HG02943 (cell line): Measurements from ENCODE around the gene ETV7.
A peak's percentile ranks its signal among the peaks of the same experiment; 100 is the strongest.
"Not testable (repeated sequence)": the region's sequence is repeated elsewhere in the genome, so short reads cannot be mapped to it uniquely, and the experiment has no call there.

Experiments
- ATAC-seq: cut with Tn5 transposase; IDR thresholded peaks from one replicate; pipeline ENCODE4 v1.9.1; 2021; ENCODE audit warnings: mild to moderate bottlenecking, low read depth, moderate library complexity; ENCODE audit not compliant: unreplicated experiment

Gene ETV7

DNA sequence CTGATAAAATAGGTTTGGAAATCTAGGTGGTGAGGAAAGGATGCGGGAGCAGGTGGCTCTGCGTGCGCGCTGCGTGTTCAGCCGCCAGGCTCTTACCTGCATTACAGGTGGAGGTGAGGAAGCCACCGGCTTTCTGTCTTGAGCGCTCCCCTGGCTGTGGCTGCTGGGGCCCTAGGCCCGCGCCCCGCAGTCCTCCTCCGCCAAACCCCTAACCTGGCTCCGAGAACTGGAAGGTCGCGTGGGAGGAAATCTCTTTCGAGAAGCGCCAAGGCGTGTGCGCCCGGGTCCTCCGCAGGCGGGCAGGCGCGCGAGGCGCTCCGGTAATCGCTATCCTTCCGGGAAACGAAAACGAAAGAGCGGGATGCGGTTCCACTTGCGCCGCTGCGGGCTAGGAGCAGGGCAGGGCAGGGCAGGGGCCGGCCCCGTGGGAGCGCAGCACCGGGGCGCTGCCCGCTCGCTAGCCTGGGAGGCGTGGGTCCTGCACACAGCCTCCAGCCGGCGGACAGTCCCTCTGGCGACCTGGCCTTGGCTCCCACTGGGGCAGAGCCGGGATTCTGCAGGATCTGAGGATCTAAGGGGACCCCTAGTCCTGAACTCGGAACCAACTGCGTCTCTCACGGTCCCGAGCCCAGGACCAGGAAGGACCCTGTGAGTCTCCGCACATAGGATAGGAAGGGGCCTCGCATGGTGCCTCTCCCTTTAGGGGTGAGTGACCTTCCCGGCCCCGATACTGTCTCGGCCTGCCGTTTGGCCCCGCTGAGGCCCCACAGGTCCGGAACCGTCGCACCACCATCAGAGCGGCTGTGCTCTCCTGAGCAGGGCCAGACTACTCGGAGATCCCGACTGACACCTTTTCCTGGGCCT lies at the start of gene ETV7:
ETV7 (minus strand) TSS at position 230 of the 864 bp plus-strand sequence; CDS start at position 102, 128 bp downstream.
- no peak for ATAC-seq

DNA sequence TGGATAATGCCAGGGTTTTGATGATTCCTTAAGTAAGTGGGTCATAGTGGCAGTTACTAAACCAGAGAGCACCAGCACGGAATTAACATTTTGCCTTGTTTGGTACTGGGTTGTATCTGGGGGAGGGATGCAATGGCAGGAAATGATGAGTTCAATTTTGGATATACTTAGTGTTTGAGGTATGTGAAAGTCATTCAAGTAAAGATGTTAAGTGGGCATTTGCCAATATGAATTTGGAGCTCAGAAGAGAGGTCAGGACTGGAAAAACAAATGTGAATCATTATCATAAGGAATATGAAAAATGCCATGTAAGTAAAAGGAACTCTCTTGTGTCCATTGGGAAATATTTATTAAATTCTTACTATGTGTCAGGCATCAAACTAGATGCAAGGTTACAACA lies 49.0 kb upstream of the ETV7 start:
- ATAC-seq: no peak

DNA sequence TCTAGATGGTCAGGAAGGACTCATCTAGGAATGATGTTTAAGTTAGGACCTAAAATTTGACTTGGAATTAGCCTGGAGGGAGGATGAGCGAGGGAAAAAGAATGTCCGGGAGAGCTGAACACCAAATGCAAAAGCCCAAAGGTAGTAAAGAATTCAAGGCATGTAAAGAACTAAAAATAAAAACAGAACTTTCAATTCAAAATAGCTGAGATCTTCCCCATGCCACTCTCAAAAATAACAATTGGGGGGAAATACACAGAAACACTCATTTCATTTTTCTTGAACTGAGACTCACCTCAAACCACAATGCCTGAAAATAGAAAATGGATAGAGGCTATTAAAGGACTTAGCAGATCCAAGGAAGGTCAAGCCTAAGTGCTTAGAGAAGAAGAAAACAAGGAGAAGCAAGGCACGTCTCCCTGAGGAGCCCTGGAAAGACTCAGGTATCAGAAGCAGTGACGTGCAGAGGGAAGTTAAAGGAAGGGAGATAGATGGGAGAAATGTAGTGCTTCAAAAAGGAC lies 44.7 kb upstream of the ETV7 start:
- ATAC-seq: no peak

DNA sequence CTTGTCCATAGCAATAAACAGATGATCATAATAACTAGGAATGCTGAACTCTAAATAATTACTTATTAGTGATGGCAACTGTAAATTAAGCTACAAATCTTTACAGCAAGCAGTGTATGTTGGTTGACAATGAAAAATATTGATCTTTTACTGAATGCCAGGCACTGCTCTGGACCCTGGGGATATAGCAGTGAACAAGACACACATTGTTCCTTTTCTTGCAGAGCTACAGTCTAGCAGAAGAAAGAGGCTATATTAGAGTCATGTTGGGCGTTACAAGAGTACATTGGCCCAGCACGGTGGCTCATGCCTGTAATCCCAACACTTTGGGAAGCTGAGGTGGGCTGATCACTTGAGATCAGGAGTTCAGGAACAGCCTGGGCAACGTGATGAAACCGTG lies 43.7 kb upstream of the ETV7 start:
- ATAC-seq: no peak

DNA sequence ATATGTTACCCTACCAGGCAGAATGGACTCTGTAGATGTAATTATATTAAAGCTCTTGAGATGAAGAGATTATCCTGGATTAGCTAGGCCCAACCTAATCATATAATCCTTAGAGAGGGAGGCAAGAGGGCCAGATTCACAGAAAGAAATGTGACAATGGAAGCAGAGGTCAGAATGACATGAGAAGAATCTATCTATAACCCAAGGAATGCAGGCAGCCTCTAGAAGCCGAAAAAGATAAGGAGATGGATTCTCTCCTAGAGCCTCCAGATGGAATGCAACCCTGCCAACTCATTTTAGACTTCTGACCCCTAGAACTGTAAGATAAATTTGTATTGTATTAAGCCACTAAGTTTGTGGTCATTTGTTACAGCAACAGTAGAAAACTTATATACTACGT lies 42.9 kb upstream of the ETV7 start:
- ATAC-seq: no peak

DNA sequence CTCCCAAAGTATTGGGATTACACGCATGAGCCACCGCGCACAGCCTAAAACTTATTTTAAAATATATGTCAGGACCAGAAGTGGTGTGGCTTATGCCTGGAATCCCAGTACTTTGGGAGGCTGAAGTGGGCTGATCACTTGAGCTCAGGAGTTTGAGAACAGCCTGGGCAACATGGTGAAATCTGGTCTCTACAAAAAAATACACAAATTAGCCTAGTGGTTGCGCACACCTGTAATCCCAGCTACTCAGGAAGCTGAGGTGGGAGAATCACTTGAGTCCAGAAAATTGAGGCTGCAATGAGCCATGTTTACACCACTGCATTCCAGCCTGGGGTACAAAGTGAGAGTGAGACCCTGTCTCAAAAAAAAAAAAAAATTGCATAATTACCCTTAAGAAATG lies 41.4 kb upstream of the ETV7 start:
- ATAC-seq: no peak

DNA sequence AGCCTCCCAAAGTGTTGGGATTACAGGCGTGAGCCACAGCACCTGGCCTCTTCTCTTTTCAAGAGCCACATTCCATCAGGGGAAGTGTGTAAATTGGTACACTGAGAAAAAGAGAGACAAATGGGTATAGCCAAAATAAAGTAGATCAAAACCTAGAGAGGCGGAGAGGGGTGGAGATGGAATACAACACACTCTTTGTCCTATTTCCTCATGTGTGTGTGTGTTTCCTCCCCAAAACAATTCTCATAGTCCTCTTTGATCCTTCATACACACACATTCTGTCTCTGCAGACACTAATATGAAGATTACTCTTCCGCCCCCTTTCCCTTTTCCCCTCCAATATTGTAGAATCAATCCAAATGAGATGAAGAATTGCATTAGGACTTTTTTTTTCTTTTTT lies 39.2 kb upstream of the ETV7 start:
- ATAC-seq: no peak

DNA sequence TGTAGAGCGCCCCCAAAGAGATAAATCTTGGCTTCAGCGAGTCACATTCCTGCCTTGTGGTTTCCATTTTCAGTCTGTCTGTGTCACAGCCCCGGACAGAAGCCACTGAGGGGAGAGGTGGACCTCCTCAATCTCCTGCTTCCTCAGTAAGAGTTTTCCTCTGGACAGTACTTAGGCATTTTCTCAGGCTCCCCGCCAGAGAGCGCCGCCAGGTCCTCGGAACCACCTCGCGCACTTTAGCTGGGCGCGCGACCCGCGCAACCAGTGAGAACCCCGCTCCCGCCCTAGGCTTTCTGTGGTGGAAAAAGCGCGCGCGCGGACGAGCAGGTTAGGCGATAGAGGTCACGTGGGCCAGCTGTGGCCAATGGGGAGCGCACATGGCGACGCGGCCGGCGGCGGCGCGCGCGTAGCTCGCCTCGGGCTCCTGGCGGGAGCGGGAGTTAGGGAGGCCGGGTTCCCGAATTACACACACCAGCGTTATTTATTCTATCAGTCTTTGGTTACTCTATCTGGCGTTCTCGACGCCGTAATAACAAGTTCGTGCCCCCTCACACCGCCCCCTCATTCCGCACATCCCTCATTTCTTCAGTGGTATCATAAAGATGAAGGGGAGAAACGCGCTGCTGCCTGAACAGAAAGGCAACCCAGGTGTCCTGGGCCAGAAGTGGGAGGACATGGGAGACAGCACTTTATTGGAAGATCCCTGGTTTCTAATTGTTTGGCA lies 35.8 kb upstream of the ETV7 start:
- peak; percentile 90 for ATAC-seq

DNA sequence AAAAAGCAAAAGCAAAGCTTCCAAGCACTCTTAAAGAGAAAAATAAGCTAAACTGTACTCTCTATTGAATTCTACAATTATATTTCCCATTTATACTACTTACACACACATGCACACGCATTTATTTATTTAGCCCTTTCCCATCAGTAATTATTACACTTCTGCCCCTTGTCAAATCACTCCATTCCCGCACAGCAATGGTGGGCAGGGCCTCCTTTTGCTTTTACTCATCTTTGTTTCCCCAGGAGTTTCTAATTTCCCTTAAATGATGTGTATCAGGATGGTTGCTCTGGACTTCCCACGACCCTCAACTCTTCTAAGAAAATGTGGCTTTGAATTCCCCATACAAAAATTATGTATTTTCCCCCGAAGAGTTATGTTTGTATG lies 35.2 kb upstream of the ETV7 start:
- no peak for ATAC-seq

DNA sequence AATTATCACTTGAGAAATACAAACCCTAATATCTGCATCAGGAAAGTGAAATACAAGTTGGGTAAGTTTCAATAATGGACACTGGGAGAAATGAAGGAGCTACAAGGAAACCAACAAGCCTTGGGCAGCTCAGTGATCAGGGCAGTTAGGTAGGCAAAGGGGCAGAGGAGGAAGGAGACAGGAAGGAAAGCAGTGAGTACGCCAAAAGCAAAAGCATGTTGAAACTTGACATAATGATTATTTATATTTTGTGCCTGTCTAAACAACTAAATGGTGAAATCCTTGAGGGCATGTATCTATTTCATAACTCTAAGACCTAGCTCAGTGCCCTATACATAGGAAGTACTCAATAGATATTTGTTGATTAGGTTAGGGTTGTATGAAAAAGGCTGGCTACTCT lies 31.8 kb upstream of the ETV7 start:
- no peak for ATAC-seq

DNA sequence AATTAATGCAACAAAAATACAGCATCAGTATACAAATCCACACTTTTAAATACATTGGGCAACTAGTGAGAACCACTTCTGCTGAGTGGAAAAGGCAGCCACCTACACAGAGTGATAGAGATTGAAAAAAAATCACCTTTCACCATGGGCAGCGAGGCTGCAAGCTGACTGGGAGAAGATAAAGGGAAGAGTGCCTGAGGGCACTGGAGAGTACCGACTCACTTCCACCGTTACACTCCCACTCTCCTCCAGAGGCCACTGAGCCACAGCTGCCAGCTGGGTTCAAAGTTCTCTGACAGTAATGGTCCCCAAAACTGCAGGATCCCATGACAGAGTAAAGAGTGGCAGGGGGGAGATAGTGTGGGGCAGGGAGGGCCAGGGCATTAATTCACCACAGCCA lies 31.1 kb upstream of the ETV7 start:
- no peak for ATAC-seq

DNA sequence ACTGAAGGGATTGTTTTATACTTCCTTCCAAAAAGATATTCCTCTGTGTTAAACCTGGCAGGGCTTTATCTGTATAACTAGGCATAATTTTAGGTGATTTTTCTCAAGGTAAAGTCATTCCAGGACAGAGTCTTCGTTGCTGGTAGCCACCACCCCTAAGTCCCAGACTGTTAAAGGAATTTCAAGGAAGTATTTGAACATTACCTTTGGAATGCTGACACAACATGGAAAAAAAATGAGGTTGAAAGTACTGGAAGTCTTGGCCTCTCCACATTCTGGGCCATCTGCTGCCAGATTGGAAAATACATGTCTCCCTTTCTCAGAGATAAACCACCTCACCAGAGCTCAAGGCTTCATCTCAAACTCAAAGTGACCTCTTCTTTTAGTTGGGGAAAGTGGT lies 27.0 kb upstream of the ETV7 start:
- ATAC-seq: no peak

DNA sequence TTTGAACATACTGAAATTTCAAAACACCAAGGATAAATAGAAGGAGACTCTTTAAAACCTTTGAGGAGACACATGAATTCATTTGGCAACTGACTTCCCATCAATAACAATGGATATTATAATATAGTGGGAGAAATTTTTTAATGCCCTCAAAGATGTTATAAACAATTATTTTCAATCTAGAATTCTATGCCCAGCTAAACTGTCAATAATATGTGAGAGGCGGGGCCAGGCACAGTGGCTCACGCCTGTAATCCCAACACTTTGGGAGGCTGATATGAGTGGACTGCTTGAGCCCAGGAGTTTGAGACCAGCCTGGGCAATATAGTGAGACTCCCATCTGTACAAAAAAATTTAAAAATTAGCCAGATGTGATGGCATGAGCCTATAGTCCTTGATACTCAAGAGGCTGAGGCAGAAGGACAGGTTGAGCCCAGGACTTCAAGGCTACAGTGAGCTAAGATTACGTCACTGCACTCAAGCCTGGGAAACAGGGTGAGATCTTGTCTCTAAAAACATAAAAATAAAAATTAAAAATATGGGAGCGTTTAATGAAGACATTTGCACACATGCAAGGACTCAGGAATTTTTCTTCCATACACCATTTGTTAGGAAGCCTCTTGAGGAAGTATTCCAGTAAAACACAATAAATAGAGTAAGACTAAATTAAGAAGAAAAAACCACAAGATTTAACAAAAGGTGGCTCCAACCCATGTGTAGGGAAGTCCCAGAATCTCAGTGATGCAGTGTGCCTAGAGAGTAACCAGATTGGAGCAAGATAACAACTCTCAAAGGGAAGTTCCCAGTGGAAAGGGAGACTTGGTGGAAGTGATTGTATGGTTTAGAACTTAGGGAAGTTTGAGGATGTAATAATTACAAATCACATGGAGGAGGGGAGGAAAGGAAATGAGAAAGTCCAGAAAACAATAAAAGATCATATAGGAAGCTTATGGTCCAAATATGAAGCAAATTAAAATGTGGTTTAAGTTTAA lies 26.3 kb upstream of the ETV7 start:
- no peak for ATAC-seq

DNA sequence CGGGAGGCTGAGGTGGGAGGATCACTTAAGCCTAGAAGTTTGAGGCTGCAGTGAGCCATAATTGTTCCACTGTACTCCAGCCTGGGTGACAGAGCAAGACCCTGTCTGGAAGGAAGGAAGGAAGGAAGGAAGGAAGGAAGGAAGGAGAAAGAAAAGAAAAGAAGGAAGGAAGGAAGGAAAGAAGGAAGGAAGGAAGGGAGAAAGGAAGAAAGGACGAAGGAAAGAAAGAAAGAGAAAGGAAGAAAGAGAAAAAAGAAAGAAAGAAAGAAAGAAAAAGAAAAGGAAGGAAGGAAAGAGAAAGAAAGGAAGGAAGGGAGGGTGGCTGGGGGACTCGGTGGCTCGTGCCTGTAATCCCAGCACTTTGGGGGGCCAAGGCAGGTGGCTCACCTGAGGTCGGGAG lies 22.2 kb upstream of the ETV7 start:
- not testable (repeated sequence) for ATAC-seq

DNA sequence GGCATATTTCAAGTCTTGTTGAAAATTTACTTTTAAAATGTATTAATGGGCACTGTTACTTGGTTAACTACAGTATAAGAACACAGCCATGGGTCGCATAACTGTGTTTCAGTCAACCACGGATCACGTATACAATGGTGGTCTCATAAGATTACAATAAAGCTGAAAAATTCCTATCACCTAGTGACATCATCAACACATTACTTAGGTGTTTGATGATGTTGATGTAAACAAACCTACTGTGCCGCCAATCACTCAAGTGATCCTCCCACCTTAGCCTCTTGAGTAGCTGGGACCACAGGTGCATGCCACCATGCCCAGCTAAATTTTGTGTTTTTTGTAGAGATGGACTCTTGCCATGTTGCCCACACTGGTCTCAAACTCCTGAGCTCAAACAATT lies 16.7 kb upstream of the ETV7 start:
- ATAC-seq: no peak

DNA sequence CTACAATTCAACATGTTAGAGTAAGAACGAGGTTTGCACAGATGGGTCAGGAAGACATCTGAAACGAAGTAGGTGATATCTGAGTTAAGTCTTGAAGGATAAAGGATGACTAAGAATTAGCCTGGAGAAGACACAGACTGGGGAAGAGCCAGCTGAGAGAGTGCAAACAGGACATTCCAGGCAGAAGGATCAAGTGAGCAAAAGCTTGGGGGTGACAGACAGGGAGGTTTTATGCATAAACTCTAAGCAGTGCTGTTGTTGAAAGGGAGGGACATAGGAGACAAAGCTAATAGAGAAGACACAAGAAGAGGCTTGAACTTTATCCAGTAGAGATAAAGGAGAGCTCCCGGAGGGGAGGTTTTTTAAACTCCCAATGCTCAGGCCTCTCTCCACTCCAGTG lies 15.0 kb upstream of the ETV7 start:
- no peak for ATAC-seq

DNA sequence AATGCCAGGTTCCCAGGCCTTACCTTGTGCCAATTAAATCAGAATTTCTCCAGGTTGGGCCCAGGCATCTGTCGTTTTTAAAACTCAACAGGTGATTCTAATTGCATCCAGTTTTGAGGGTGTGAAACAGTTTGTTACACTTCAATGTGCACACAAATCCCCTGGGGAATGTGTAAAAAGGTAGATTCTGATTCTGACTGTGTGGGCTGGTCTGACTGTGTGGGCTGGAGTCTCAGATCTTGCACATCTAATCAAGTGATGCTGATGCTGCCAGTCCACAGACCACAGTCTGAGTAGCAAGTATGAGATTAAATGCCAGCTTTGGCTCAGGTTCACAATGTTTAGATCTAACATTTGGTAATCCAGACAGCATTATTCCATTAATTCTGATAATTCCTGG lies 12.5 kb upstream of the ETV7 start:
- no peak for ATAC-seq

DNA sequence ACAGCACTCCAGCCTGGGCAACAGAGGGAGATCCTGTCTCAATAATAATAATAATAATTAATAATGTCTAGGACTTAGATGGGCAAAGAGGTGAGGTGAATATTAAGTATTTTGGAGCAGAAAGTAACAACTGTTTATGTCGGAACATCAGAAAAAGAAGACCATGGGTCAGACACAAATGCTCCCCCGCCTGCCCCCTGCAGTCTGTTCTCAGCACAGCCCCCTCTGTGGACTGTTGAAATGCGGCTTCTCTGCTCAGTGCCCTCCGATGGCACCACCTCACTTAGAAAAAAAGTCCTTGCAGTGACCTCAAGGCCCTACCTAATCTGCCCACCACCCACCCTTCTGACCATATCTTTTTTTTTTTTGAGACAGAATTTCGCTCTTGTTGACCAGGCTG lies 5.2 kb upstream of the ETV7 start:
- no peak for ATAC-seq

DNA sequence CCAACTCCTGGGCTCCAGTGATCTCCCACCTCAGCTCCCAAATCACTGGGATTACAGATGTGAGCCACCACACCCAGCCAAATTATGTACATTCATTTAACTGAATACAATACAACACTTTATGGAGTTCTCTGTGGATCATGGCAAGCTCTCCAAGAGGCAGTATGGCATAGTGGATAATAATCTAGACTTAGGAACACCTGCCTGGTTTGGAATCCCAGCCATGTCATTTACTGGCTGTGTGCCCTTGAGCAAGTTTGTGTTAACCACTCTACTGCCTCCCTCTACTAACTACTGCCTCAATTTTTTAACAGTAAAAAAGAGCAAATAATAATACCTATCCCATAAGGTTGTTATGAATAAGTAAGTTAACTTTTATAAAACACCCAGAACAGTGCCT lies 1.9 kb upstream of the ETV7 start:
- no peak for ATAC-seq
